OCI-M1 (cell line): ENCODE results near the gene GLB1L2.

Experiments
- DNase-seq: peaks from one replicate; lab custom pipeline; 2025; lab: John Stamatoyannopoulos, UW

The GLB1L2 gene

GRCh38 chr11:134369656-134370525 is 38.1 kb downstream of the GLB1L2 start:
- no peak for DNase-seq

- DNase-seq, result no peak
Measured at GRCh38 chr11:134370526-134371435, 39.0 kb downstream of the GLB1L2 start.

GRCh38 chr11:134371436-134372185 is 39.8 kb downstream of the GLB1L2 start:
- no peak for DNase-seq

- no peak for DNase-seq
Measured at GRCh38 chr11:134372536-134372935, 40.7 kb downstream of the GLB1L2 start.

- no peak for DNase-seq
Measured at GRCh38 chr11:134372961-134373360, 41.2 kb downstream of the GLB1L2 start.

GRCh38 chr11:134373591-134374052 is 41.8 kb downstream of the GLB1L2 start:
- no peak for DNase-seq

GRCh38 chr11:134374171-134374570 is 42.4 kb downstream of the GLB1L2 start:
- DNase-seq, result no peak

GRCh38 chr11:134374891-134375550 is 43.2 kb downstream of the GLB1L2 start:
- DNase-seq, result no peak

GRCh38 chr11:134376150-134376921 is 44.5 kb downstream of the GLB1L2 start:
- no peak for DNase-seq

- DNase-seq, result no peak
Measured at GRCh38 chr11:134377876-134378275, 46.1 kb downstream of the GLB1L2 start.

- no peak for DNase-seq
Measured at GRCh38 chr11:134379241-134379640, 47.5 kb downstream of the GLB1L2 start.

- DNase-seq, result no peak
Measured at GRCh38 chr11:134380229-134380628, 48.4 kb downstream of the GLB1L2 start.

GRCh38 chr11:134380785-134381184 is 49.0 kb downstream of the GLB1L2 start:
- peak; percentile 20 for DNase-seq

GRCh38 chr11:134382257-134382656 is 50.5 kb downstream of the GLB1L2 start:
- no peak for DNase-seq

GRCh38 chr11:134382830-134383229 is 51.0 kb downstream of the GLB1L2 start:
- DNase-seq, result no peak

- no peak for DNase-seq
Measured at GRCh38 chr11:134383576-134384221, 51.9 kb downstream of the GLB1L2 start.

GRCh38 chr11:134384406-134384805 is 52.6 kb downstream of the GLB1L2 start:
- no peak for DNase-seq

- DNase-seq, result no peak
Measured at GRCh38 chr11:134385171-134385570, 53.4 kb downstream of the GLB1L2 start.

- DNase-seq, result no peak
Measured at GRCh38 chr11:134385774-134386565, 54.2 kb downstream of the GLB1L2 start.
